Esophagus muscularis mucosa (tissue), 3 donors: Measurements from ENCODE around the gene SLC39A3.

Experiments used
- POLR2AphosphoS5 ChIP-seq, 2 donors: sonication (generic); formaldehyde crosslinking; IDR thresholded peaks; one replicate each; pipeline ENCODE4 v1.6.1; 2017; ENCODE audit warnings: antibody characterized with exemption in 2 of 2
- TF ChIP-seq, protein P1 (sequence below), 3 experiments: fragments of 200-600 bp in 2 of 3; fragments of 450-650 bp in 1 of 3; sonication (generic) in 2 of 3; IDR thresholded peaks; one replicate each; pipeline ENCODE4 v1.5.1; 2017 to 2019; ENCODE audit warnings: antibody characterized with exemption in 3 of 3, mild to moderate bottlenecking in 2 of 3, moderate library complexity in 1 of 3

GRCh38 chr19:2777952-2778683, 38.3 kb upstream of the SLC39A3 start:
- TF ChIP-seq, protein P1, sequence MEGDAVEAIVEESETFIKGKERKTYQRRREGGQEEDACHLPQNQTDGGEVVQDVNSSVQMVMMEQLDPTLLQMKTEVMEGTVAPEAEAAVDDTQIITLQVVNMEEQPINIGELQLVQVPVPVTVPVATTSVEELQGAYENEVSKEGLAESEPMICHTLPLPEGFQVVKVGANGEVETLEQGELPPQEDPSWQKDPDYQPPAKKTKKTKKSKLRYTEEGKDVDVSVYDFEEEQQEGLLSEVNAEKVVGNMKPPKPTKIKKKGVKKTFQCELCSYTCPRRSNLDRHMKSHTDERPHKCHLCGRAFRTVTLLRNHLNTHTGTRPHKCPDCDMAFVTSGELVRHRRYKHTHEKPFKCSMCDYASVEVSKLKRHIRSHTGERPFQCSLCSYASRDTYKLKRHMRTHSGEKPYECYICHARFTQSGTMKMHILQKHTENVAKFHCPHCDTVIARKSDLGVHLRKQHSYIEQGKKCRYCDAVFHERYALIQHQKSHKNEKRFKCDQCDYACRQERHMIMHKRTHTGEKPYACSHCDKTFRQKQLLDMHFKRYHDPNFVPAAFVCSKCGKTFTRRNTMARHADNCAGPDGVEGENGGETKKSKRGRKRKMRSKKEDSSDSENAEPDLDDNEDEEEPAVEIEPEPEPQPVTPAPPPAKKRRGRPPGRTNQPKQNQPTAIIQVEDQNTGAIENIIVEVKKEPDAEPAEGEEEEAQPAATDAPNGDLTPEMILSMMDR (IDR thresholded peaks at IDR 0.05) = no peak
- TF ChIP-seq POLR2AphosphoS5 (IDR thresholded peaks at IDR 0.05) = no peak
